Esophagus muscularis mucosa (tissue), 4 donors: ENCODE results near the gene VCX. TPM values are rescaled to one million over a fixed set of nuclear protein-coding genes. Genes with fewer than 3 reads are reported as not detected.

Experiments
- DNase-seq: peaks from one replicate; pipeline ENCODE4 v3.0.0-alpha.2; 2017; ENCODE audit errors: extremely low spot score
- H3K27ac ChIP-seq, 4 donors: fragments of 200-600 bp; sonication (generic); replicated peaks in 1 of 4; 1 replicate in 3 of 4; 2 replicates in 1 of 4; pipeline ENCODE4 v1.5.1; 2016 to 2019; ENCODE audit warnings: mild to moderate bottlenecking in 1 of 4
- H3K27me3 ChIP-seq, 4 donors: fragments of 200-600 bp; sonication (generic); one replicate each; pipeline versions ENCODE4 v1.5.1 to v1.6.0; 2016 to 2019
- H3K36me3 ChIP-seq, 4 donors: fragments of 200-600 bp; sonication (generic); one replicate each; pipeline ENCODE4 v1.5.1; 2016 to 2019
- H3K4me1 ChIP-seq, 4 donors: fragments of 200-600 bp; sonication (generic); one replicate each; pipeline ENCODE4 v1.5.1; 2016 to 2019
- H3K4me3 ChIP-seq, 4 donors: fragments of 200-600 bp; sonication (generic); 1 replicate in 2 of 4; 2 replicates in 2 of 4; pipeline ENCODE4 v1.5.1; 2016 to 2019; ENCODE audit warnings: mild to moderate bottlenecking in 4 of 4, moderate library complexity in 1 of 4
- H3K9me3 ChIP-seq, 4 donors: fragments of 200-600 bp; sonication (generic); 1 replicate in 3 of 4; 2 replicates in 1 of 4; pipeline ENCODE4 v1.5.1; 2016 to 2019
- CTCF ChIP-seq, 3 experiments: fragments of 200-600 bp in 2 of 3; fragments of 450-650 bp in 1 of 3; sonication (generic) in 2 of 3; IDR thresholded peaks; one replicate each; pipeline ENCODE4 v1.5.1; 2017 to 2019; ENCODE audit warnings: antibody characterized with exemption in 3 of 3, mild to moderate bottlenecking in 2 of 3, moderate library complexity in 1 of 3
- EP300 ChIP-seq: sonication (generic); formaldehyde crosslinking; IDR thresholded peaks from one replicate; pipeline ENCODE4 v1.6.1; 2017; ENCODE audit warnings: antibody characterized with exemption
- POLR2A ChIP-seq: fragments of 450-650 bp; IDR thresholded peaks from one replicate; pipeline ENCODE4 v1.6.1; 2017; ENCODE audit warnings: antibody characterized with exemption, moderate library complexity, mild to moderate bottlenecking, low read depth
- POLR2AphosphoS5 ChIP-seq, 2 donors: sonication (generic); formaldehyde crosslinking; IDR thresholded peaks; one replicate each; pipeline ENCODE4 v1.6.1; 2017; ENCODE audit warnings: antibody characterized with exemption in 2 of 2
- WGBS: methylation state at CpG from one replicate; pipeline ENCODE4 v1.1.5; 2018; 5-methylcytosine and 5-hydroxymethylcytosine counted together
- intact Hi-C: fragments of 100-400 bp; cut with DNase I; formaldehyde crosslinking; loops from one replicate; pipeline ENCODE4 v1.15.1; 2023
- total RNA-seq, 4 donors: library from RNA; depleted of rRNA; stranded (reverse); fragments of >200 nt; gene quantifications; one replicate each; pipeline versions ENCODE4 v1.1.0 to v1.2.1, GENCODE V29; 2016

VCX gene
- total RNA-seq, 4 donors from 2014 or later, result not detected

GRCh38 chrX:7891928-7892327, 49.0 kb downstream of the VCX start:
- no peaks in the 10 kb centered on the region for H3K9me3 ChIP-seq
- WGBS, result 87% methylated on average over 5 of the region's 9 CpGs
- H3K27me3 ChIP-seq, result no peaks in the 10 kb centered on the region
- intact Hi-C loops, result no loop called here
- TF ChIP-seq EP300 (no peak), POLR2AphosphoS5 (IDR thresholded peaks at IDR 0.05) (no peak), POLR2A (no peak), CTCF (IDR thresholded peaks at IDR 0.05) (no peak)
- peaks cover 0 to 5% (median 2%) of the 10 kb centered on the region in 4 donors for H3K36me3 ChIP-seq
- H3K4me3 ChIP-seq, result no peak overlapping the region
- no peak for DNase-seq
- H3K27ac ChIP-seq, result no peak overlapping the region
- no peaks in the 10 kb centered on the region for H3K4me1 ChIP-seq

Other genes starting within 250 kb of the VCX start
- 10 to 100 TPM; 10.3 to 19.1 (median 13.1) TPM for gene PNPLA4, start 84.2 kb downstream of the VCX start, total RNA-seq